GM13976 (cell line): ENCODE data around the gene GRID1.

Experiments
- DNase-seq: peaks from one replicate; pipeline ENCODE4 v3.0.0; 2012; ENCODE audit warnings: low spot score
- in situ Hi-C: fragments of 300-500 bp; cut with MboI; formaldehyde crosslinking; loops from one replicate; pipeline ENCODE4 v1.12.0; 2022; ENCODE audit warnings: low sequenced_read_pairs, mixed read lengths, inconsistent platforms; ENCODE audit not compliant: unreplicated experiment
- TF ChIP-seq, protein P1 (sequence below): IDR thresholded peaks from 2 replicates; pipeline ENCODE4 v1.5.1; 2012; ENCODE audit warnings: borderline replicate concordance, mild to moderate bottlenecking; ENCODE audit not compliant: insufficient read depth; ENCODE audit errors: extremely low read depth, missing control alignments, control extremely low read depth

The GRID1 gene

DNA sequence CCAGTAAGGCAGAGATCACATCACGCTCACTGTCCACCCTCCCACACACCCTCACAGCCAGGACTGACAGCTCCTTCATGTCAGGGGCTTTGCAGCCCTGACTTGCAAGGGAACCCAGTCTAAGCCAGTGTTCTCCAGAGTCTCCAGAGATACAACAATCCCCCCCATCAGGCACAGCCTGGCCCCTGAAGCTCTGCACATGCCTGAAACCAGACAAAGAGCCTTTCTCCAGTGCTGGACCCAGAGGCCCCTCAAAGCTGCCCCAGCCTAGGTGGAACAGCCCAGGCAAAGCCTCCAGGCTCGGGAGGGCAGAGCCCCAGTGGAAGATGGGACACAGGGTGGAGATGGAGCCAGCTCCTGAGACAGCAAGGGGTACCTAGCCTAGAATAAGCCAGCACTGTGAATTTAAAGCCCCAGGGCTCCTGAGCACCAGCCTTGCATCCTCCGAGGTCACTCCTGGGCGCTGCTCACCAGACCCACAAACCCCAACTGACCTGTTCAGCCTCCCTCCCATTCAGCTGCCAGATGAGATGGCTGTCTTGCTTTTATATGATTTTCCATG is 50.2 kb downstream of the GRID1 start:
- no peak for DNase-seq
- in situ Hi-C loops, result no loop called here
- TF ChIP-seq, protein P1, sequence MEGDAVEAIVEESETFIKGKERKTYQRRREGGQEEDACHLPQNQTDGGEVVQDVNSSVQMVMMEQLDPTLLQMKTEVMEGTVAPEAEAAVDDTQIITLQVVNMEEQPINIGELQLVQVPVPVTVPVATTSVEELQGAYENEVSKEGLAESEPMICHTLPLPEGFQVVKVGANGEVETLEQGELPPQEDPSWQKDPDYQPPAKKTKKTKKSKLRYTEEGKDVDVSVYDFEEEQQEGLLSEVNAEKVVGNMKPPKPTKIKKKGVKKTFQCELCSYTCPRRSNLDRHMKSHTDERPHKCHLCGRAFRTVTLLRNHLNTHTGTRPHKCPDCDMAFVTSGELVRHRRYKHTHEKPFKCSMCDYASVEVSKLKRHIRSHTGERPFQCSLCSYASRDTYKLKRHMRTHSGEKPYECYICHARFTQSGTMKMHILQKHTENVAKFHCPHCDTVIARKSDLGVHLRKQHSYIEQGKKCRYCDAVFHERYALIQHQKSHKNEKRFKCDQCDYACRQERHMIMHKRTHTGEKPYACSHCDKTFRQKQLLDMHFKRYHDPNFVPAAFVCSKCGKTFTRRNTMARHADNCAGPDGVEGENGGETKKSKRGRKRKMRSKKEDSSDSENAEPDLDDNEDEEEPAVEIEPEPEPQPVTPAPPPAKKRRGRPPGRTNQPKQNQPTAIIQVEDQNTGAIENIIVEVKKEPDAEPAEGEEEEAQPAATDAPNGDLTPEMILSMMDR, result no peak

DNA sequence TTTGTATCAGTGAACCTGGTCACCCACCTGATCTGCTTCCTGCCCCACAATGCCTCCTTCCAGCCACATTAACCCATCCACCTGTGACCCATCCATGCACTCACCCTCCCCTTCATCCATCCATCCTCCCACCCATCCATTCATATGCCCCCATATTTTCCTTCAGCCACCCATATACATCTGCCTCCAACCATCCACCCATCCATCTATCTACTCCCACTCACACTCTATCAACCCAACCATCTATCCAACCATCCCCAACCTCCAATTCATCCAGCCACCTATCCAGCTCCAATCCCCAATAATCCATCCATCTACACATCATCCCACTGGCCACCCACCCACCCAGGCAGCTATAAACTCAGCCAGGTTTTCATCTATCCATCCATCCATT is 51.0 kb downstream of the GRID1 start:
- in situ Hi-C loops, result no loop called here
- no peak for DNase-seq
- TF ChIP-seq, protein P1, result no peak

DNA sequence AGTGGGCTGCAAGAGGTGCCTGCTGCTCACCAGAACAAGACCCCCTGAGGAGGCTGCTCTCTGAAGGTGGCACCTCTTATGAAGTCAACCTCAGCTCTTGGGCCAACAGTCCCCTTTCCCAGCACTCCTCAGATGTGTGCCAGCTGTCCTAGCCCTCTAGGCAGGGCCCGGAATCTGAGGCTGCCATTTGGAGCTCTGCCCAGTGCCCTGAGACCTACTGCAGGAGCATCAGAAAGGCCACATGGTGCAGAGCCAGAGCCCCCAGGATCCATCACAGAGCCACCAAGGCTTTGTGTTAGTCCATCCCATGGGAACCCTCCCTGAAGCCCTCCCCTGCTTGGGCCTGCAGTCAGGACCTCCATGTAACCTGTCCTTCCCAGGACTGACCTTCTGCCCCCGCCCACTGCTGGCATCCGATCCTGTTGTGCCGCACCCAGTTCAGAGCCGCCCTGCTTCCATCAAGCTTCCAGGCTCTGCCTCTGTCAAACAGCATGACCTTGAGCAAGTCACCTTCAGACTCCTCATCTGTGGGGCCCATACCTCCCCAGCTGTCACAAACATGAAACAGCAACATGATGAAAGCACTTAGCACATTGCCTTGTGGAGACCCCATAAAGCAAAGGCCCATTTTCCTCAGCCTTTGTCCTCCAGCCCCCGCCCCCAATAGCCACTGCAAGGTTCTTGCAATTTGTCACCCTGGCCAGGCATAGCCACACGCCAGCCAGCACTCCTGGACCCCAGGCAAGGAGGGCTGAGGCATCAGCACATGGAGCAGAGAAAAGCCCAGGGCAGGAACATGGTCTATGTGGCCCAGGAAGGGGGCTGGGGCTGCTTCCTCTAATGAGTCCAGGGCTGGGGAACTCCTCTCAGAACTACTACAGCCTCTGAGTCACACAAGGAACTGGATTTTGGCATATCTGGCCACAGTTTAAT is 51.7 kb downstream of the GRID1 start:
- in situ Hi-C loops, result no loop called here
- TF ChIP-seq, protein P1, result no peak
- DNase-seq, result no peak

DNA sequence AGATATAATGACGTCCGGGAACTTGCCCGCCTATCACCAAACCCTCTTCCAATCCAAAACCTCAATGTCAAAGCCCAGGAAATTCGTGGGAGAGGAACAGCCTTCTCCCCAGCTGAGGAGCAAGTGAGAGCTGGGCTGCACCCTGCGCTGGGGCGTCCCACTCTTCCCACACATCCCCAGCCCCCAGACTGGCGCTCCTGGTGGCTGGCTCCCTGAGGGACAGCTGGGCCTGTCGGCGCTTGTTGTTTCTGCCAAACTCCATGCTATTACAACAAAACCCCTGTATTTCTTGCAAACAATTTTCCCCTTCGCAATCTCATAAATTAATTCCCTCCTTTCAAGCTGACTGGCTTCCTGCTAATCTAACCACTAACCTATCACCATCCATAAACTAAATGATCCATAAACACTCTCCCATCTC is 53.0 kb downstream of the GRID1 start:
- in situ Hi-C loops, result no loop called here
- DNase-seq, result no peak
- TF ChIP-seq, protein P1, result no peak

DNA sequence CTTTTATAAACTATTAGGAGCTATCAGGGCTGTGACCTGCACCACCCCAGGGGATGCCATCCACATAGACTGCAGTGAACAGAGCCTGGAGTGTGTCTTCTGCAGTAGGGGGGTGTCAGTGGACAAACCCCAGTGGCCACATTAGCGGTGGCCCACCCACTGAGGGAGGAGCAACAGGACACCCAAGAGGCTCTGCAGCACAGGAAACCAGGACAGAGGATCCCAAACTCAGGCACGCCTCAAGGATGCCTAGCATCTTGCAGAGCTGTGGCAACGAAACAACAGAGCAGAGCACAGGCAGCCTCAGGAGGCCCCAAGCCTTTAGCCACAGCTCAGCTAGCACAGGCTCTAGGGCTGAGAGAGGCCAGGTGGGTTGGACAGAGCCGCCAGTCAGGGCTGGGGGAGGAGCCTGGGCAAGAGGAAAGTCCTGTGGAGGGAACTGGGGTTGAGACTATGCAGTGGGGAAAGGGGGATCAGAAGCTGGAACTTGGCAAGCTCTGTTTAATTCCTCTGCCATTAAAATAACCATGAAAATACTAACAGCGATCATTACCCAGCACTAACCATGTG is 53.8 kb downstream of the GRID1 start:
- TF ChIP-seq, protein P1, result no peak
- in situ Hi-C loops, result no loop called here
- DNase-seq, result no peak

DNA sequence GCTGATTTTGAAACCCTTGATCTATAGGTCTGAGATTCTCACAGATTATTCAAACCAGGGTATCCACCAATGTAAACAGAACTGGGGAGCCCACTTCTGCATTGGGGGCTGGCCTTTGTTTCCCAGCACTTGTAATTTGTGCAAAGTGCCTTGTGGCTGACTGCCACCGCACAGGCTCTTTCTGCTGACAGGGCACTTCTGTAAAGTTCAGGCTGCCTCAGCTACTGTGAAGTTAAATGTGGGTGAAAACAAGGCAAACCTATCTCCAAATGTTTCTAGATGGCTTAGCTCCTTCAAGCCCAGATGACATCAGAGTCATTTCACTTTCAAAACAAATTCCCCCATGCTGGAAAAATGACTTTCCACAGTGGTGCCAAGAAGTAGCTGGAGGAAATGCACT is 54.7 kb downstream of the GRID1 start:
- in situ Hi-C loops, result no loop called here
- TF ChIP-seq, protein P1, result no peak
- no peak for DNase-seq
